ENCODE data around the gene KCNJ6. TPM values are rescaled to one million over a fixed set of nuclear protein-coding genes. Genes with fewer than 3 reads are reported as not detected.

KCNJ6 gene
- total and polyA plus RNA-seq, 10 of the 15 experiments (the other 5 are each of a cell fraction or from before 2014, with no cell fraction given) = 0.03 to 0.07 (median 0.04) TPM; not detected in 7

GRCh38 chr21:37639756-37640155 is 276.5 kb downstream of the KCNJ6 start:
- no peaks in the 10 kb centered on the region for H3K79me2 ChIP-seq (ENCODE audit: control insufficient read depth, insufficient read depth, low read length)
- H3K27ac ChIP-seq (ENCODE audit: control insufficient read depth, insufficient read depth) = no peak overlapping the region
- no peak overlapping the region for H3K4me2 ChIP-seq (ENCODE audit: control insufficient read depth, insufficient read depth)
- in situ Hi-C loops (cut with MboI) (no loop called here), intact Hi-C loops (cut with micrococcal nuclease; ENCODE audit: unreplicated experiment) (loop anchor here (5.0 kb wide), 1 partner anchor 267 kb away; no protein-coding TSS in a partner anchor)
- no peaks in the 10 kb centered on the region for H3K36me3 ChIP-seq (ENCODE audit: control insufficient read depth in 2 of 2, insufficient read depth in 2 of 2, low read length in 1 of 2)
- 0 out of 2 replicates have a peak overlapping the region, but pooled peaks have one; percentile 9 for H2AFZ ChIP-seq (ENCODE audit: control insufficient read depth, low read depth, low read length)
- ChIA-PET SMC1A (ENCODE audit: uncharacterized antibody, unreplicated experiment) (no interaction called here), RAD21 (ENCODE audit: unreplicated experiment) (no interaction called here), POLR2A (no interaction called here), CTCF (no interaction called here)
- peaks cover 2% of the 10 kb centered on the region; the same call in 2 of the 3 replicates for H3K9me3 ChIP-seq (replicated peaks; ENCODE audit: control insufficient read depth, insufficient read depth, low read length)
- H3K27me3 ChIP-seq (replicated peaks in 1 of 2; ENCODE audit: control insufficient read depth in 2 of 2, insufficient read depth in 2 of 2, low read length in 1 of 2) = no peaks in the 10 kb centered on the region
- TF ChIP-seq, protein P1, sequence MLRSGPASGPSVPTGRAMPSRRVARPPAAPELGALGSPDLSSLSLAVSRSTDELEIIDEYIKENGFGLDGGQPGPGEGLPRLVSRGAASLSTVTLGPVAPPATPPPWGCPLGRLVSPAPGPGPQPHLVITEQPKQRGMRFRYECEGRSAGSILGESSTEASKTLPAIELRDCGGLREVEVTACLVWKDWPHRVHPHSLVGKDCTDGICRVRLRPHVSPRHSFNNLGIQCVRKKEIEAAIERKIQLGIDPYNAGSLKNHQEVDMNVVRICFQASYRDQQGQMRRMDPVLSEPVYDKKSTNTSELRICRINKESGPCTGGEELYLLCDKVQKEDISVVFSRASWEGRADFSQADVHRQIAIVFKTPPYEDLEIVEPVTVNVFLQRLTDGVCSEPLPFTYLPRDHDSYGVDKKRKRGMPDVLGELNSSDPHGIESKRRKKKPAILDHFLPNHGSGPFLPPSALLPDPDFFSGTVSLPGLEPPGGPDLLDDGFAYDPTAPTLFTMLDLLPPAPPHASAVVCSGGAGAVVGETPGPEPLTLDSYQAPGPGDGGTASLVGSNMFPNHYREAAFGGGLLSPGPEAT (IDR thresholded peaks at IDR 0.05; ENCODE audit: low read depth) = no peak
- TF ChIP-seq ETV6 (conservative IDR thresholded peaks at IDR 0.05 in 1 of 2, IDR thresholded peaks at IDR 0.05 in 1 of 2; ENCODE audit: borderline replicate concordance in 1 of 2, low read depth in 1 of 2) = peak in 1 of 2 experiments; percentile 31; a peak in 1 of 4 replicates
- peak; percentile 26; the same call in 1 of the 3 replicates for ATAC-seq
- H3K9ac ChIP-seq (ENCODE audit: control insufficient read depth, insufficient read depth, low read length) = no peak overlapping the region
- no peak for FAIRE-seq
- DNase-seq (ENCODE audit: low read depth, low spot score) = no peak
- no peaks in the 10 kb centered on the region for H4K20me1 ChIP-seq (ENCODE audit: control insufficient read depth, insufficient read depth)
- BruUV-seq (replicated peaks) = no TSS peak
- H3K4me3 ChIP-seq = no peak overlapping the region
- H3K4me1 ChIP-seq (ENCODE audit: control insufficient read depth, insufficient read depth, low read length) = no peaks in the 10 kb centered on the region
- WGBS (ENCODE audit: insufficient coverage, insufficient replicate concordance, low lambda C conversion rate, missing lambda C conversion rate) = 0% methylated on average over 2 of the region's 2 CpGs

DNA sequence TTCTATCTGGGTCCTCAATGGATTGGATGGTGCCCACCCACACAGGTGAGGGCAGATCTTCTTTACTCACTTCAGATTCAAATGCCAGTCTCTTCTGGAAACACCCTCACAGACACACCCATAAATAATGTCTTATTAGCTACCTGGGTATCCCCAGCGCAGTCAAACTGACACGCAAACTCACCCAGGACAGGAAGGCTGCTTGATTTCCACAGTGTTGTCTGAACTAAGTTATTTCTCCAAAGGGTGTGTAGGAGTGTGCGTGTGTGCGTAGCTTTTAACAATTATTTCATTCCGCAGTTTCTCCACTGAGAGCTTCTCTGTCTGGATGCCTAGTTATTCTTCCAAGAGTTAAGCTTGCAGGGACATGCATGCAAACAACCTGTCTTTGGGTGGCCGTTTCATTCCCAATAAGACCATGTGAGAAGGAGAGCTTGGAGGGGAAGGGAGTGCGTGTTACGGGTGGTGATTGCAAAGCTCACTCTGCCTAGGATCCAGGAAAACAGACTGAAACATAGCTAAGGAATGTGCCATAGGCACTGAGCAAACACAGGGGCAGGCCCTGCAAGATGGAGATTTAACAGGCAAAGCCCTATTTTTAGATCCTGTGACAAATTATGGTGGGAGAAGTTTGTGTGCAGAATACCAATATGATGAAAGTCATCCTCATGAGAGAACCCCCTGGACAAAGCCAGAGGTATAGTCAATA is 280.0 kb downstream of the KCNJ6 start:
- SMC1A ChIA-PET (ENCODE audit: uncharacterized antibody, unreplicated experiment) = interaction anchor here (0.8 to 1.1 kb wide), 2 partner anchors 17 to 172 kb away, joined by 3 to 4 read pairs; no protein-coding TSS in a partner anchor
- TF ChIP-seq ZNF274 (IDR thresholded peaks at IDR 0.05; ENCODE audit: insufficient read depth, insufficient read length) = no peak
- CTCF ChIA-PET = interaction anchor here (1.0 to 1.6 kb wide), 2 partner anchors 11 to 73 kb away, joined by 3 to 4 read pairs; no protein-coding TSS in a partner anchor
- Histone ChIP-seq H3K4me1 (ENCODE audit: control insufficient read depth, insufficient read depth, low read length) (no peaks in the 10 kb centered on the region; the same call in 1 of the 2 replicates), H3K36me3 (ENCODE audit: control insufficient read depth in 2 of 2, insufficient read depth in 2 of 2, low read length in 1 of 2) (no peaks in the 10 kb centered on the region), H4K20me1 (ENCODE audit: control insufficient read depth, insufficient read depth) (no peaks in the 10 kb centered on the region), H2AFZ (ENCODE audit: control insufficient read depth, low read depth, low read length) (no peak overlapping the region), H3K9me3 (replicated peaks; ENCODE audit: control insufficient read depth, insufficient read depth, low read length) (peaks cover 2% of the 10 kb centered on the region; the same call in 2 of the 3 replicates), H3K9ac (ENCODE audit: control insufficient read depth, insufficient read depth, low read length) (no peak overlapping the region), H3K4me2 (ENCODE audit: control insufficient read depth, insufficient read depth) (no peak overlapping the region), H3K4me3 (no peak overlapping the region), H3K79me2 (ENCODE audit: control insufficient read depth, insufficient read depth, low read length) (no peaks in the 10 kb centered on the region), H3K27me3 (replicated peaks in 1 of 2; ENCODE audit: control insufficient read depth in 2 of 2, insufficient read depth in 2 of 2, low read length in 1 of 2) (no peaks in the 10 kb centered on the region), H3K27ac (ENCODE audit: control insufficient read depth, insufficient read depth) (no peak overlapping the region)
- intact Hi-C loops (cut with micrococcal nuclease; ENCODE audit: unreplicated experiment) = no loop called here
- DNase-seq (ENCODE audit: low read depth, low spot score) (no peak), FAIRE-seq (no peak), ATAC-seq (no peak)
- RAD21 ChIA-PET (ENCODE audit: unreplicated experiment) = interaction anchor here (1.1 kb wide), 1 partner anchor 8 kb away, joined by 3 read pairs; no protein-coding TSS in a partner anchor
- POLR2A ChIA-PET = interaction anchor here (0.8 kb wide), 1 partner anchor 9 kb away, joined by 3 read pairs; no protein-coding TSS in a partner anchor
- in situ Hi-C loops (cut with MboI) = no loop called here
- 74% methylated on average over 8 of the region's 8 CpGs for WGBS (ENCODE audit: insufficient coverage, insufficient replicate concordance, low lambda C conversion rate, missing lambda C conversion rate)
- no TSS peak for BruUV-seq (replicated peaks)

All from GM12878 (cell line).